ENCODE measurements around the gene MXRA7.
"Not testable (repeated sequence)": the region's sequence is repeated elsewhere in the genome, so short reads cannot be mapped to it uniquely, and the experiment has no call there.

Gene MXRA7, protein sequence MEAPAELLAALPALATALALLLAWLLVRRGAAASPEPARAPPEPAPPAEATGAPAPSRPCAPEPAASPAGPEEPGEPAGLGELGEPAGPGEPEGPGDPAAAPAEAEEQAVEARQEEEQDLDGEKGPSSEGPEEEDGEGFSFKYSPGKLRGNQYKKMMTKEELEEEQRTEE

DNA sequence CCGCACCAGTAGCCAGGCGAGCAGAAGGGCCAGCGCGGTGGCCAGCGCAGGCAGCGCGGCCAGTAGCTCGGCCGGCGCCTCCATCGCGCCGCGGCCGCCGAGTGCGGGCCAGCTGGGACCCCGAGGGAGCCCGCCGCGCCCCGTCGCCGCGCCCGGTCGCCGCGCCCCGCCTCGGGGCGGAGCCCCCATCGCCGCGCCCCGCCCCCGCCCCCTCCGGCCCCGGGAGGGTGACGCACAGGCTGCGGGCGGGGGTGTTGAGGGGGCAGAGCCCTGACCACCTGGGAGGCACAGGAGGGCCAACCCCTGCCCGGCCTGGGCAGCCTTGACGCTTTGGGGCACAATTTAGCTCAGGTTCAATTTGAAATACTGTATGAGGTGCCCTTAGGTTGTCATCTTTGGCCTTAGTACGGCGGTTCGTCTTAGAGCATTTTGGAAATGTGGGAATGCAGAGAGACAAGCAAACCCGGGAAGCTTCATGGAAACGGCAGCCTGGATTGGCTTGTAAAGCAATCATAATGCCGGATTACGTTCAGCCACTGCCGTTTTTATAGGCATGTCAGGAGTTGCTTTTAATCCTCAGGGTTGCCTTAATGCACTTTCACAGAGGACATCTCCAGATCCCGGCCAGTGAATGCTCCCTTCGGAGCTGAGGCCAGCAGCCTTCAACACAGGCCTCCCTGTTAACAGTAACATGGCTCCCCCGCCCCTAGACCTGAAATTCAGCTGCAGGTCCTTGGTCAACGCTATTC lies at the start of gene MXRA7:
Gene MXRA7, minus strand, starts transcription at position 103 of the 749 bp plus-strand sequence. Its CDS starts 19 bp downstream, at position 84.
- Histone ChIP-seq H3K9me3 (ENCODE audit: control insufficient read depth in 1 of 2, low read length in 2 of 2) (no peaks in the 10 kb centered on the region), H3K36me3 (ENCODE audit: control insufficient read depth in 1 of 2, insufficient read depth in 2 of 2, low read length in 2 of 2) (peaks cover 18 to 27% of the 10 kb centered on the region in 2 donors), H3K27me3 (ENCODE audit: low read depth, low read length) (no peaks in the 10 kb centered on the region), H3K4me3 (ENCODE audit: low read depth in 1 of 2, low read length in 2 of 2) (peak within 1 kb of the TSS; percentile 67 to 72), H3K4me1 (ENCODE audit: control insufficient read depth in 1 of 2, insufficient read depth in 2 of 2, low read length in 2 of 2) (peaks cover 13 to 52% of the 10 kb centered on the region in 2 donors), H3K27ac (ENCODE audit: low read length) (peak within 1 kb of the TSS; percentile 95)

DNA sequence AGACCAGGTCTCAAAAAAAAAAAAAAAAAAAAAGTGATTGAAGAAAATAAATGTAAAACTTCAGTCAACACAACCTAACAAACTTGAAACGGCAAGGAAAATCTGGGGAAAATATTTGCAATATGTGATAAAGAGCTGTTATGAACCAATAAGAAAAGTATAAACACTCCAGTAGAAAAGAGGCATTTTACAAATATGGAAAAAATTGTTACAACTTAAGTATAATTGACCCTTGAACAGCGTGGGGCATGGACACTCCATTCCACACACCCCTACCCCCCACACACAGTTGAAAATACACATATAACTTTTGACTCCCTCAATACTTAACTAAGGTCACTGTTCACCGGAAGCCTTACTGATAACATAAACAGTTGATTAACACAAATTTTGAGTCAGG lies 47.8 kb upstream of the MXRA7 start:
- H3K4me1 ChIP-seq (ENCODE audit: control insufficient read depth in 1 of 2, insufficient read depth in 2 of 2, low read length in 2 of 2), result no peaks in the 10 kb centered on the region
- peaks cover 6 to 25% of the 10 kb centered on the region in 2 donors for H3K36me3 ChIP-seq (ENCODE audit: control insufficient read depth in 1 of 2, insufficient read depth in 2 of 2, low read length in 2 of 2)
- H3K9me3 ChIP-seq (ENCODE audit: control insufficient read depth in 1 of 2, low read length in 2 of 2), result no peaks in the 10 kb centered on the region

DNA sequence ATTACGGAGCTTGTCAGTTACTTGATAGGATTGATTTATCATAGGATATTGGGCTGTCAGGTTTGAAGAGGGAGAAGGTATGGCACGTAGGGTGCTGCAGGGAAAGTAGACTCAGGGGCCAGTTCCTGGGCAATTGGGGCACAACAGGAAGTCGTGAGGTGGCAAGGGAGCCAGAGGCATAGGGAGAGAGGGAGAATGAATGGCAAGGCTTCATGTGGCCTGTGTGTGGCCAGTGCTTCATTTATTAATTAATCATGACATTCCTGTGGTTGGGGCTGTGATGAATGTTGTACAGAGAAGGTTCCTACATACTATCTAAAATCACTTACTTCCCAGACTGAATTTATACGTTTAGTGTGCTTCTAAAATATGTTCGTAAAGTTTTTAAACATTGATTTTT lies 46.5 kb upstream of the MXRA7 start:
- H3K9me3 ChIP-seq (ENCODE audit: control insufficient read depth in 1 of 2, low read length in 2 of 2), result no peaks in the 10 kb centered on the region
- no peaks in the 10 kb centered on the region for H3K27me3 ChIP-seq (ENCODE audit: low read depth, low read length)
- H3K27ac ChIP-seq (ENCODE audit: low read length), result no peak overlapping the region
- H3K4me3 ChIP-seq (ENCODE audit: low read depth in 1 of 2, low read length in 2 of 2), result no peak overlapping the region
- H3K4me1 ChIP-seq (ENCODE audit: control insufficient read depth in 1 of 2, insufficient read depth in 2 of 2, low read length in 2 of 2), result no peaks in the 10 kb centered on the region
- peaks cover 6 to 25% of the 10 kb centered on the region in 2 donors for H3K36me3 ChIP-seq (ENCODE audit: control insufficient read depth in 1 of 2, insufficient read depth in 2 of 2, low read length in 2 of 2)

More for the DNA sequence above, 47.8 kb upstream of the MXRA7 start:
- Histone ChIP-seq H3K27ac (ENCODE audit: low read length) (no peak overlapping the region), H3K4me3 (ENCODE audit: low read depth in 1 of 2, low read length in 2 of 2) (no peak overlapping the region), H3K27me3 (ENCODE audit: low read depth, low read length) (no peaks in the 10 kb centered on the region)

DNA sequence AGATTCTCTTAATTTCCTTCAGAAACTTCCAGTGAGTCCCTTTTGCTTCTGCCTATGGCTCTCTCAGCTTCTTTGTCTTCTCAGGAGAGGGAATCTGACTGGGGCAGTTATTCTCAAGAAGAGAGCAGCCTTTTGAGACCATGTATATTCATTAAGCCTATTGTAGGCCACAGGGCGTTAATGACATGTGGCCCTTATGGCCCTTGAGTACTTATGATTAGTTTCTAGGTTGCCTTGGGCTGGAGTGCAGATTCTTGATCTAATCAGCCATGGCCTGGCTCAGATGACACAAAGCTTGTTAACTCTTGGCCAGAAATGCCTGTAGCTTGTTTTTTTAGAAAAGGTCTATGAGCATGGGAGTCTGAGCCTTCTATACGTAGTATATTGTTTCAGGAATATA lies 44.5 kb upstream of the MXRA7 start:
- Histone ChIP-seq H3K27ac (ENCODE audit: low read length) (no peak overlapping the region), H3K36me3 (ENCODE audit: control insufficient read depth in 1 of 2, insufficient read depth in 2 of 2, low read length in 2 of 2) (peaks cover 6 to 22% of the 10 kb centered on the region in 2 donors), H3K4me1 (ENCODE audit: control insufficient read depth in 1 of 2, insufficient read depth in 2 of 2, low read length in 2 of 2) (no peaks in the 10 kb centered on the region), H3K27me3 (ENCODE audit: low read depth, low read length) (no peaks in the 10 kb centered on the region), H3K4me3 (ENCODE audit: low read depth in 1 of 2, low read length in 2 of 2) (no peak overlapping the region), H3K9me3 (ENCODE audit: control insufficient read depth in 1 of 2, low read length in 2 of 2) (no peaks in the 10 kb centered on the region)

DNA sequence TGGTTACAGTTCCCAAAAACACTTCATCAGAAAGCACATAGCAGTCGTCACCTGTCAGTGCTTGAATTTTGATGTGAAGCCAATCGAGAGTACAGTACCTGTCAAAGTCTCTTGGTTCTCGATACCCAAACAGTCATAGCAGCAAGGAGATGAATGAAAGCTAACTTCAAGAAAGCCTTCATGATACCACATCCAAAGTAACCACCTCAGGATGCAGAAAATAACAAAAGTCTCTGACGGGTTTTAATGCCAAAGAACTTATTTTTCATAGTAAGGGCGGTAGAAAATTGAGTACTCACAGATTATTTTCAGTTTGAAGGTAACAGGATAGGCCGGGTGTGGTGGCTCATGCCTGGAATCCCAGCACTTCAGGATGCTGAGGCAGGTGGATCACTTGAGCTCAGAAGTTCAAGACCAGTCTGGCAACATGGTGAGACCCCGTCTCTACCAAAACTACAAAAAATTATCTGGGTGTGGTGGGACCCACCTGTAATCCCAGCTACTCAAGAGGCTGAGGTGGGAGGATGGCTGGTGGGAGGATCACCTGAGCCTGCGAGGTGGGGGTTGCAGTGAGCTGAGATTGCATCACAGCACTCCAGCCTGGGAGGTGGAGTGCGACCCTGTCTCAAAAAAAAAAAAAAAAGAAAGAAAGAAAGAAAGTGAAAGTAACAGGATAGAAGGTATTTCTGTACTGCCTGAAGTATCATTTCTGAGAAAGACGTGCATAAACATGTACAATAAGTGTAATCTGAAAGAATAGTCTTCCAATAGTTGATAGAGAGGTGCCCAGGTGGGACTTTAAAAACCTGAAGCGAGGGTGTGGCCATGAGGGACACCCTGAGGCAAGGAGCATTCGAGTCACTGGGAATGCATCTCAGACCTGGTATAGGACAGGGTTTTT lies 42.5 kb upstream of the MXRA7 start:
- Histone ChIP-seq H3K4me1 (ENCODE audit: control insufficient read depth in 1 of 2, insufficient read depth in 2 of 2, low read length in 2 of 2) (no peaks in the 10 kb centered on the region), H3K9me3 (ENCODE audit: control insufficient read depth in 1 of 2, low read length in 2 of 2) (no peaks in the 10 kb centered on the region), H3K27me3 (ENCODE audit: low read depth, low read length) (no peaks in the 10 kb centered on the region), H3K4me3 (ENCODE audit: low read depth in 1 of 2, low read length in 2 of 2) (no peak overlapping the region), H3K36me3 (ENCODE audit: control insufficient read depth in 1 of 2, insufficient read depth in 2 of 2, low read length in 2 of 2) (peaks cover 6 to 17% of the 10 kb centered on the region in 2 donors), H3K27ac (ENCODE audit: low read length) (no peak overlapping the region)

DNA sequence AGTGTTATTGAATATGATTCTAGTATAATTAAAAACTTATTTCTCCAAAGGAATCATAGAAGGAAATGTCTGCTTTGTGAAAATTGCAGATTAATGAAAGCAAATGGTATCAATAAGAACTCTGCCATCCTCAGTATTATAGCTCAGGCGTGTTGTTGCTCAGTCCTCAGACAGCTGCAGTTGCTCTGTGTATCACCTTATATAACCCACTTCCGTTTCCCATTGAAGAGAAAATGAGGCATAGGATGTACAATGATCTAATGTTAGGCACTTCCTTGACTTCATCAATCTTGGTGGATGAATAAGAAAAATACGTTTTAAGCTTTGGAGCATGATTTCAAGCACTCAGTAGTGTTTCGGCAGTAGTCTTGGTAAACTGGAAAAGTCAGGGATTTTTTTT lies 41.2 kb upstream of the MXRA7 start:
- Histone ChIP-seq H3K36me3 (ENCODE audit: control insufficient read depth in 1 of 2, insufficient read depth in 2 of 2, low read length in 2 of 2) (peaks cover 3 to 14% of the 10 kb centered on the region in 2 donors), H3K9me3 (ENCODE audit: control insufficient read depth in 1 of 2, low read length in 2 of 2) (no peaks in the 10 kb centered on the region), H3K27ac (ENCODE audit: low read length) (no peak overlapping the region), H3K4me1 (ENCODE audit: control insufficient read depth in 1 of 2, insufficient read depth in 2 of 2, low read length in 2 of 2) (no peaks in the 10 kb centered on the region), H3K27me3 (ENCODE audit: low read depth, low read length) (no peaks in the 10 kb centered on the region), H3K4me3 (ENCODE audit: low read depth in 1 of 2, low read length in 2 of 2) (no peak overlapping the region)

DNA sequence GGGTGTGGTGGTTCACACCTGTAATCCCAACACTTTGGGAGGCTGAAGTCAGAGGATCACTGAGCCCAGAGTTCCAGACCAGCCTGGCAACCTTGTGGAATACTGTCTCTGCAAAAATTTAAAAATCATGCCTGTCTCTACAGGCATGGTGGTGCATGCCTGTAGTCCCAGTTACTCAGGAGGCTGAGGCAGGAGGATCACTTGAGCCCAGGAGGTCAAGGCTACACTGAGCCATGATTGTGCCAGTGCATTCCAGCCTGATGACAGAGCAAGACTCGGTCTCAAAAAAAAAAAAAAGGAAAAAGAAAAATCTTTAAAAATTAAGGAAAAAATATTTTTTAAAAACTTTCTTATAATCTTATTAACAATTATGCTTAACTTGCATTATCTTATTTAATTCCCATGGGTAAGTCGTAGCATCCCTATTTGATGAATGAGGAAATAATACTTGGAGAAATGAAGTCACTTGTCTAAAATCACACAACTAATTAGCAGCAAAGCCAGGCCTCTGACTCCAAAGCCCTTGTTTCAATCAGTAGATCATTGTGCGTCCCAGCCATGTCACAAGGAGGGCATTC lies 40.7 kb upstream of the MXRA7 start:
- H3K36me3 ChIP-seq (ENCODE audit: control insufficient read depth in 1 of 2, insufficient read depth in 2 of 2, low read length in 2 of 2), result peaks cover 0 to 16% of the 10 kb centered on the region in 2 donors
- H3K9me3 ChIP-seq (ENCODE audit: control insufficient read depth in 1 of 2, low read length in 2 of 2), result no peaks in the 10 kb centered on the region
- H3K4me1 ChIP-seq (ENCODE audit: control insufficient read depth in 1 of 2, insufficient read depth in 2 of 2, low read length in 2 of 2), result no peaks in the 10 kb centered on the region
- no peak overlapping the region for H3K4me3 ChIP-seq (ENCODE audit: low read depth in 1 of 2, low read length in 2 of 2)
- H3K27ac ChIP-seq (ENCODE audit: low read length), result no peak overlapping the region
- H3K27me3 ChIP-seq (ENCODE audit: low read depth, low read length), result no peaks in the 10 kb centered on the region

DNA sequence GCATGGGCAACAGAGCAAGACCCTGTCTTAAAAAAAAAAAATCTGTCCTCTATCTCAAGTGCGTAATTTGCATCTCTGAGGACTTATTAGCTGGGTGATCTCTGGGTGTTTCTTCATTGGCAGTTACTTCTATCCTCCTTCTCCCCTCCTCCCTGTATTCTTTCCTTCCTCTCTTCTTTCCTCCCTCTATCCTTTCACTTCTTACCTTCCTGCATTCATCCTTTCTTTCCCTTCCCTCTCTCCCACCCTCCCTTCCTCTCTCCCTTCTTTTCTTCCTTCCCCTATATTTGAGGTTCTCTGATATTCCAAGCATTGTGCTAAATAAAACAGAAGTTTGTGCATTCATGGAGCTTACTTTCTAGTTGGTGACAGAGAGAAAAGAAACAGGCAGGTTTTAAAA lies 37.9 kb upstream of the MXRA7 start:
- Histone ChIP-seq H3K27me3 (ENCODE audit: low read depth, low read length) (no peaks in the 10 kb centered on the region), H3K4me3 (ENCODE audit: low read depth in 1 of 2, low read length in 2 of 2) (no peak overlapping the region), H3K27ac (ENCODE audit: low read length) (no peak overlapping the region), H3K36me3 (ENCODE audit: control insufficient read depth in 1 of 2, insufficient read depth in 2 of 2, low read length in 2 of 2) (peaks cover 16 to 28% of the 10 kb centered on the region in 2 donors), H3K4me1 (ENCODE audit: control insufficient read depth in 1 of 2, insufficient read depth in 2 of 2, low read length in 2 of 2) (no peaks in the 10 kb centered on the region), H3K9me3 (ENCODE audit: control insufficient read depth in 1 of 2, low read length in 2 of 2) (no peaks in the 10 kb centered on the region)

DNA sequence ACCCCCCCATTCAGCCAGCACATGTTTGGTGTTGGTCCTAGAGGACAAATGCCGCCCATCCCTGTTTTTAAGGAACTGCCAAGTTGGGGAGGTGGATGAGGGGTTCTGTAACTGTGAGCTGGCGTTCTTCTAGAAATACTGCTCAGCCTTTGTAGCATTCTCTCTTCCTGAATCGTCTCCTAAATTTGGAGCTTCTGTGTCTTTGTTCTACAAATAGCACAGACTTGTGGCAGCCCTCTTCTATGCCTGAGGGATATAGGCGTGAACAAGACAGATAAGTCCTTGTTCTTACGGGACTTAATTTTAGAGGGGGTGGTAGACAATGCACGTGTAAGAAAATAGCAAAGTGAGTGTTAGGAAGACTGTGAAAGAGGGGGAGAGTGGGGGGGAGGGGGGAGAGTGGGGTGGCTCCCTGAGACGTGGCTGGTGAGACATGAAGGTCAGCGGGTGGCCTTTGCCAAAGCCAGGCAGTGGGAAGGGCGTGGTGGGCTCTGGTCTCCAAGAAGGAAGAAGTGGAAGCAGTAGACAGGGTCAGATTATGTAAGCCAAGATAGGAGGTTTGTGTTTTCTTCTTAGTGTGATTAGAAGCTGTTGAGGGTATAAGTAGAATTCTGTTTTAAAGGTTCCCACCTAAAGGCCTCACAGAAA lies 37.1 kb upstream of the MXRA7 start:
- no peaks in the 10 kb centered on the region for H3K27me3 ChIP-seq (ENCODE audit: low read depth, low read length)
- H3K27ac ChIP-seq (ENCODE audit: low read length), result no peak overlapping the region
- H3K36me3 ChIP-seq (ENCODE audit: control insufficient read depth in 1 of 2, insufficient read depth in 2 of 2, low read length in 2 of 2), result peaks cover 17 to 27% of the 10 kb centered on the region in 2 donors
- no peaks in the 10 kb centered on the region for H3K4me1 ChIP-seq (ENCODE audit: control insufficient read depth in 1 of 2, insufficient read depth in 2 of 2, low read length in 2 of 2)
- H3K4me3 ChIP-seq (ENCODE audit: low read depth in 1 of 2, low read length in 2 of 2), result no peak overlapping the region
- H3K9me3 ChIP-seq (ENCODE audit: control insufficient read depth in 1 of 2, low read length in 2 of 2), result no peaks in the 10 kb centered on the region

DNA sequence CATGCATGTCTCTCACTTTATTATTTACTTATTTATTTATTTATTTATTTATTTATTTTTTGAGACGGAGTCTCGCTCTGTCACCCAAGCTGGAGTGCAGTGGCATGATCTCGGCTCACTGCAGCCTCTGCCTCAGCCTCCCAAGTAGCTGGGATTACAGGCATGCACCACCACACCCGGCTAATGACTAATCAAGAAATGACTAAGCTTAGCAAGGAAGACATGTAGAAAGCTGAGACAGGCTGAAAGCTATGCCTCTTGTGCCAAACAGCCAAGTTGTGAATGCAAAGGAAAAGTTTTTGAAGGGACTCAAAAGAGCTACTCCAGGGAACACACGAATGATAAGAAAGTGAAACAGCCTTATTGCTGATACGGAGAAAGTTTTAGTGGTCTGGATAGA lies 35.0 kb upstream of the MXRA7 start:
- H3K4me3 ChIP-seq (ENCODE audit: low read depth in 1 of 2, low read length in 2 of 2); H3K27me3 ChIP-seq (ENCODE audit: low read depth, low read length); H3K9me3 ChIP-seq (ENCODE audit: control insufficient read depth in 1 of 2, low read length in 2 of 2); H3K4me1 ChIP-seq (ENCODE audit: control insufficient read depth in 1 of 2, insufficient read depth in 2 of 2, low read length in 2 of 2); H3K27ac ChIP-seq (ENCODE audit: low read length): not testable (repeated sequence)
- H3K36me3 ChIP-seq (ENCODE audit: control insufficient read depth in 1 of 2, insufficient read depth in 2 of 2, low read length in 2 of 2), result peaks cover 22 to 27% of the 10 kb centered on the region in 2 donors

Data from muscle layer of duodenum (tissue), 2 donors.